CD14-positive monocyte (primary cell): ENCODE results near the gene HIBCH. TPM values are rescaled to one million over a fixed set of nuclear protein-coding genes. Genes with fewer than 3 reads are reported as not detected.

Experiments
- DNase-seq, 3 donors: peaks; one replicate each; pipeline ENCODE4 v3.0.0-alpha.2; 2011 to 2022
- H2AFZ ChIP-seq: 2 replicates; pipeline ENCODE4 v1.6.0; 2012; ENCODE audit warnings: mild to moderate bottlenecking, low read depth, low read length, inconsistent platforms; ENCODE audit not compliant: insufficient read depth, poor library complexity, severe bottlenecking
- H3K27ac ChIP-seq, 2 donors: 1 replicate in 1 of 2; 2 replicates in 1 of 2; pipeline ENCODE4 v1.5.1; 2012 to 2013; ENCODE audit warnings: low read length in 2 of 2, control low read depth in 1 of 2, inconsistent platforms in 1 of 2, low read depth in 1 of 2, mild to moderate bottlenecking in 1 of 2
- H3K27me3 ChIP-seq, 2 donors: one replicate each; pipeline versions ENCODE4 v1.6.0 to v1.6.1; 2011 to 2013; ENCODE audit warnings: low read length in 2 of 2; ENCODE audit not compliant: control insufficient read depth in 2 of 2, insufficient read depth in 2 of 2
- H3K36me3 ChIP-seq, 2 donors: replicated peaks in 1 of 2; 1 replicate in 1 of 2; 2 replicates in 1 of 2; pipeline versions ENCODE4 v1.5.1 to v1.6.1; 2012 to 2013; ENCODE audit warnings: low read length in 2 of 2, control low read depth in 1 of 2, inconsistent platforms in 1 of 2, mild to moderate bottlenecking in 1 of 2; ENCODE audit not compliant: insufficient read depth in 2 of 2, control insufficient read depth in 1 of 2
- H3K4me1 ChIP-seq, 2 donors: 1 replicate in 1 of 2; 2 replicates in 1 of 2; pipeline versions ENCODE4 v1.5.1 to v1.6.1; 2012 to 2013; ENCODE audit warnings: low read length in 2 of 2, control low read depth in 1 of 2, inconsistent platforms in 1 of 2, mild to moderate bottlenecking in 1 of 2, moderate library complexity in 1 of 2; ENCODE audit not compliant: insufficient read depth in 2 of 2, control insufficient read depth in 1 of 2
- H3K4me2 ChIP-seq: replicated peaks from 2 replicates; pipeline ENCODE3; 2012; ENCODE audit warnings: low read length, moderate library complexity, mild to moderate bottlenecking; ENCODE audit not compliant: poor library complexity, severe bottlenecking; ENCODE audit errors: extremely low read depth
- H3K4me3 ChIP-seq, 3 experiments: fragments of 200-600 bp in 1 of 3; sonication (generic) in 1 of 3; replicated peaks in 1 of 3; 1 replicate in 2 of 3; 2 replicates in 1 of 3; pipeline ENCODE4 v1.5.1; 2011 to 2013; ENCODE audit warnings: low read length in 3 of 3, mild to moderate bottlenecking in 3 of 3, control low read depth in 2 of 3, low read depth in 2 of 3, inconsistent platforms in 1 of 3, moderate library complexity in 1 of 3
- H3K79me2 ChIP-seq: 2 replicates; pipeline ENCODE4 v1.6.0; 2012; ENCODE audit warnings: mild to moderate bottlenecking, control low read depth, inconsistent platforms, low read length, moderate library complexity; ENCODE audit not compliant: insufficient read depth
- H3K9ac ChIP-seq: 2 replicates; pipeline ENCODE4 v1.6.0; 2017; ENCODE audit warnings: low read length, mild to moderate bottlenecking; ENCODE audit not compliant: insufficient read depth, poor library complexity, severe bottlenecking
- H3K9me3 ChIP-seq, 2 donors: replicated peaks in 1 of 2; 1 replicate in 1 of 2; 2 replicates in 1 of 2; pipeline versions ENCODE4 v1.5.1 to v1.6.1; 2012 to 2013; ENCODE audit warnings: low read length in 2 of 2, control low read depth in 1 of 2; ENCODE audit not compliant: control insufficient read depth in 1 of 2, insufficient read depth in 1 of 2
- H4K20me1 ChIP-seq: 2 replicates; pipeline ENCODE4 v1.6.0; 2012; ENCODE audit warnings: mild to moderate bottlenecking, low read length, control low read depth, moderate library complexity; ENCODE audit not compliant: insufficient read depth
- H3K27ac Mint-ChIP-seq, 7 donors: one replicate each; pipeline ENCODE4 v1.8.0; 2020; ENCODE audit warnings: mild to moderate bottlenecking in 7 of 7, mixed read lengths in 7 of 7, moderate library complexity in 6 of 7, inconsistent platforms in 2 of 7
- H3K27me3 Mint-ChIP-seq, 3 donors: one replicate each; pipeline ENCODE4 v1.8.0; 2021 to 2022; ENCODE audit warnings: low read depth in 3 of 3, mild to moderate bottlenecking in 3 of 3, mixed read lengths in 3 of 3, moderate library complexity in 3 of 3, inconsistent platforms in 1 of 3
- H3K36me3 Mint-ChIP-seq, 2 donors: one replicate each; pipeline ENCODE4 v1.8.0; 2020; ENCODE audit warnings: mixed read lengths in 2 of 2, inconsistent platforms in 1 of 2, mild to moderate bottlenecking in 1 of 2
- H3K4me1 Mint-ChIP-seq: one replicate; pipeline ENCODE4 v1.8.0; 2020; ENCODE audit warnings: mild to moderate bottlenecking, mixed read lengths
- H3K4me3 Mint-ChIP-seq, 2 donors: one replicate each; pipeline ENCODE4 v1.8.0; 2020; ENCODE audit warnings: mild to moderate bottlenecking in 2 of 2, mixed read lengths in 2 of 2, moderate library complexity in 1 of 2
- H3K9me3 Mint-ChIP-seq, 7 donors: one replicate each; pipeline ENCODE4 v1.8.0; 2020 to 2022; ENCODE audit warnings: mixed read lengths in 7 of 7, mild to moderate bottlenecking in 6 of 7, moderate library complexity in 6 of 7, inconsistent platforms in 2 of 7
- WGBS: methylation state at CpG from one replicate; pipeline ENCODE4 v1.1.5; 2013; ENCODE audit warnings: missing lambda C conversion rate; ENCODE audit not compliant: insufficient coverage; 5-methylcytosine and 5-hydroxymethylcytosine counted together
- intact Hi-C, 2 donors: fragments of 100-400 bp; cut with micrococcal nuclease; formaldehyde crosslinking; loops; one replicate each; pipeline versions ENCODE4 v1.15.0 to v1.15.1; 2023
- polyA plus RNA-seq, 3 donors: library from polyadenylated mRNA; depleted of rRNA in 1 of 3; unstranded in 2 of 3; stranded (reverse) in 1 of 3; fragments of 300-500 nt in 2 of 3; fragments of >200 nt in 1 of 3; fragmentation: Illumina TruSeq in 2 of 3; gene quantifications; 1 replicate in 2 of 3; 2 replicates in 1 of 3; pipeline ENCODE4 v1.2.3, GENCODE V29; 2012 to 2021
- TF ChIP-seq, protein P1 (sequence below): fragments of 200-600 bp; IDR thresholded peaks from one replicate; pipeline ENCODE4 v1.8.0; 2022; ENCODE audit warnings: antibody characterized with exemption, mild to moderate bottlenecking

HIBCH gene
- polyA plus RNA-seq, 3 donors: 3.3 to 8.2 (median 7.3) TPM

DNA sequence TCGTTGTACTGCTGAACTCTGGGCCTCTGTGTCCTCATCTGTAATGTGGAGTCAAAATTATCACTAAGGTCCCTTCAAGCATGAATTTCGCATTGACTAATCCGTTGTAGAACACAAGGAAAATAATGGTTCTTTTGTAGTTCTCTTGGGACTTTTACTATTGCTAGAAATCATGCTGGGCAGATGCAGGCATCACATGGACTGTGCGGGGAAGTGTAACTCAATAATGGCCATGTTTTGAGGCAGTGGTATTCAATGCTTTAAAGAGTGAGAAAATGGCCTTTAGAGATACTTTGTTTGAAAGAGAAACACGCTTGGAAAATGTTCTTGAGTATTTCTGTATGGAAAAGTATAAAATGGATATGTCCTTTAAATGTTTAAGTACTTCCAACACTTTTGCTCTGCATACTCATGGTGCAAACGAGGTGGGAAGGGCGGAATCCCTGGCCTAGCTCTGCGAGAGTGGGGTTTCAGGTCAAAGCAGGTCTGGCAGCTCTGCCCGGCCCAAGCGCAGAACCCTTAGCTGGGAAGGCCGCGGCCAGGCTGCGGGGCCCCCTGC lies 139.8 kb downstream of the HIBCH start:
- H3K4me3 ChIP-seq: peak overlapping the region in 2 of 3 experiments; percentile 11 to 72
- H3K4me3 Mint-ChIP-seq: peak overlapping the region; percentile 18 to 80
- 36% methylated on average over 12 of the region's 13 CpGs for WGBS

DNA sequence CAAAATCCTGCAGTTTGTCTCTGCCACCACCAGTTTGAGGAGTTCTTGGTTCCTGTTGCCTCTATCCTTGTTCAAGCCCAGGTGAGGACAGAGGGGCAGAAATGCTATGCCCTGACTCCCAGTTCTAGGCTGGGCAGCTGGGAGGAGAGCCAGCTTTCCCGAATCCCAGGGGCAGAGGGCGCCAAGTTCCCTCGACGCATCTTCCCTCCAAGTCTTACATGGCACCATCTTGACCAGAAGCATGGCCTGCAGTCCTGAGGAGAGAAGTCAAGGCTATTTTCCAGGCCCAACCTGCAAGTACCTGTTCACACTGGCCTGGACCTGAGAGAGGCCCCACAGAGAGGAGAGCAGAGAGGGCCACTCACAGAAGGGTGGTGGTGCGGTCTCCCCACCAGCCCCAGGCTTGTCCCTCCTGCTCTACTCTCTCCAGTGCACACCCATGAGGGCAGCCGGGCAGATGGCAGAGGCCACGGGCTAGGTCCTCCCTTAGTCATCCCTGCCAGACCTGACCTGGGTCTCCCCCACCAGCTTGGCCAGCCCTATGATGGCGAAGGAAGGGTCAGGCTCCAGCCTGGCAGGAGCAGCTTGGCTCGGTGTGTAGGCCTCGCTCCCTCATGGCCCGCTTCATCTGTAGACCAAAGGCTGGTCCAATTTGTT lies 141.4 kb downstream of the HIBCH start:
- no peak for DNase-seq
- 94% methylated on average over 9 of the region's 11 CpGs for WGBS
- Histone ChIP-seq H3K27ac (no peak overlapping the region), H3K9ac (no peak overlapping the region), H3K4me1 (peaks cover 10 to 13% of the 10 kb centered on the region in 2 donors), H3K79me2 (no peaks in the 10 kb centered on the region), H3K27me3 (peaks cover 10 to 18% of the 10 kb centered on the region in 2 donors), H4K20me1 (no peaks in the 10 kb centered on the region), H3K4me3 (no peak overlapping the region), H3K4me2 (no peak overlapping the region), H3K36me3 (no peaks in the 10 kb centered on the region), H2AFZ (no peak overlapping the region), H3K9me3 (peaks cover 0 to 4% of the 10 kb centered on the region in 2 donors)
- Mint-ChIP-seq H3K36me3 (no peaks in the 10 kb centered on the region), H3K27me3 (peaks cover 7 to 24% (median 14%) of the 10 kb centered on the region in 3 donors), H3K27ac (peak overlapping the region in 1 of 7 donors; percentile 30), H3K9me3 (peaks cover 2 to 7% (median 4%) of the 10 kb centered on the region in 7 donors), H3K4me3 (no peak overlapping the region), H3K4me1 (peaks cover 10% of the 10 kb centered on the region)
- intact Hi-C loops: no loop called here
- TF ChIP-seq, protein P1, sequence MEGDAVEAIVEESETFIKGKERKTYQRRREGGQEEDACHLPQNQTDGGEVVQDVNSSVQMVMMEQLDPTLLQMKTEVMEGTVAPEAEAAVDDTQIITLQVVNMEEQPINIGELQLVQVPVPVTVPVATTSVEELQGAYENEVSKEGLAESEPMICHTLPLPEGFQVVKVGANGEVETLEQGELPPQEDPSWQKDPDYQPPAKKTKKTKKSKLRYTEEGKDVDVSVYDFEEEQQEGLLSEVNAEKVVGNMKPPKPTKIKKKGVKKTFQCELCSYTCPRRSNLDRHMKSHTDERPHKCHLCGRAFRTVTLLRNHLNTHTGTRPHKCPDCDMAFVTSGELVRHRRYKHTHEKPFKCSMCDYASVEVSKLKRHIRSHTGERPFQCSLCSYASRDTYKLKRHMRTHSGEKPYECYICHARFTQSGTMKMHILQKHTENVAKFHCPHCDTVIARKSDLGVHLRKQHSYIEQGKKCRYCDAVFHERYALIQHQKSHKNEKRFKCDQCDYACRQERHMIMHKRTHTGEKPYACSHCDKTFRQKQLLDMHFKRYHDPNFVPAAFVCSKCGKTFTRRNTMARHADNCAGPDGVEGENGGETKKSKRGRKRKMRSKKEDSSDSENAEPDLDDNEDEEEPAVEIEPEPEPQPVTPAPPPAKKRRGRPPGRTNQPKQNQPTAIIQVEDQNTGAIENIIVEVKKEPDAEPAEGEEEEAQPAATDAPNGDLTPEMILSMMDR: no peak

More for the DNA sequence above, 139.8 kb downstream of the HIBCH start:
- intact Hi-C loops: no loop called here
- peaks cover 7 to 24% (median 17%) of the 10 kb centered on the region in 3 donors for H3K27me3 Mint-ChIP-seq
- Histone ChIP-seq H4K20me1 (no peaks in the 10 kb centered on the region), H3K4me1 (peaks cover 10 to 13% of the 10 kb centered on the region in 2 donors), H3K9ac (peak overlapping the region; percentile 42), H3K9me3 (no peaks in the 10 kb centered on the region), H2AFZ (peak overlapping the region; percentile 70), H3K27me3 (peaks cover 10 to 18% of the 10 kb centered on the region in 2 donors), H3K4me2 (peak overlapping the region; percentile 84), H3K36me3 (no peaks in the 10 kb centered on the region), H3K27ac (no peak overlapping the region), H3K79me2 (no peaks in the 10 kb centered on the region)
- no peaks in the 10 kb centered on the region for H3K36me3 Mint-ChIP-seq
- no peak for DNase-seq
- H3K27ac Mint-ChIP-seq: no peak overlapping the region
- TF ChIP-seq, protein P1: no peak
- peaks cover 0 to 3% (median 0%) of the 10 kb centered on the region in 7 donors for H3K9me3 Mint-ChIP-seq
- H3K4me1 Mint-ChIP-seq: peaks cover 10% of the 10 kb centered on the region
